SK-N-SH (cell line): ENCODE measurements around the gene TAC1. TPM values are rescaled to one million over a fixed set of nuclear protein-coding genes. Genes with fewer than 3 reads are reported as not detected.

Experiments
- CTCF ChIA-PET: fragments of 300-600, 350-600 bp; formaldehyde crosslinking; extraction: SDS; loops from one replicate; lab custom pipeline; 2021; lab: Yijun Ruan, JAX
- POLR2A ChIA-PET: fragments of 350-600 bp; sonication (Branson Sonifier 250); formaldehyde crosslinking; extraction: SDS; loops from one replicate; lab custom pipeline; 2020; ENCODE audit warnings: antibody characterized with exemption, inconsistent platforms; lab: Yijun Ruan, JAX
- DNase-seq: peaks from one replicate; pipeline ENCODE4 v3.0.0; 2012
- H2AFZ ChIP-seq: fragments of 200-600 bp; sonication (generic); 2 replicates; pipeline ENCODE4 v1.8.1; 2016; ENCODE audit warnings: antibody characterized with exemption, mild to moderate bottlenecking, low read depth
- H3F3A ChIP-seq: fragments of 200-600 bp; sonication (generic); replicated peaks from 2 replicates; pipeline ENCODE3; 2016; ENCODE audit warnings: antibody characterized with exemption, mild to moderate bottlenecking; ENCODE audit not compliant: insufficient read depth
- H3K27ac ChIP-seq, 2 experiments: fragments of 200-500 bp in 1 of 2; fragments of 200-600 bp in 1 of 2; sonication (Bioruptor generic) in 1 of 2; sonication (generic), shearing (Covaris generic) in 1 of 2; 2 replicates each; pipeline versions ENCODE4 v1.5.1 to v1.6.1; 2014 to 2016; ENCODE audit warnings: low read depth in 2 of 2, inconsistent platforms in 1 of 2, low read length in 1 of 2, mild to moderate bottlenecking in 1 of 2, mixed read lengths in 1 of 2
- H3K27me3 ChIP-seq: fragments of 200-600 bp; sonication (generic), shearing (Covaris generic); 2 replicates; pipeline ENCODE4 v1.6.1; 2016; ENCODE audit warnings: mixed run types; ENCODE audit not compliant: insufficient read depth
- H3K36me3 ChIP-seq, 2 experiments: fragments of 200-500 bp in 1 of 2; fragments of 200-600 bp in 1 of 2; sonication (Bioruptor generic) in 1 of 2; sonication (generic) in 1 of 2; replicated peaks in 1 of 2; 2 replicates each; pipeline versions ENCODE3 to v1.5.1; 2014 to 2016; ENCODE audit warnings: low read length in 1 of 2, mild to moderate bottlenecking in 1 of 2; ENCODE audit not compliant: insufficient read depth in 2 of 2, control insufficient read depth in 1 of 2
- H3K4me1 ChIP-seq, 2 experiments: fragments of 200-500 bp in 1 of 2; fragments of 200-600 bp in 1 of 2; sonication (Bioruptor generic) in 1 of 2; sonication (generic), shearing (Covaris generic) in 1 of 2; 2 replicates each; pipeline versions ENCODE4 v1.5.1 to v1.6.1; 2014 to 2016; ENCODE audit warnings: low read depth in 1 of 2, low read length in 1 of 2, mixed run types in 1 of 2; ENCODE audit not compliant: insufficient read depth in 2 of 2, control insufficient read depth in 1 of 2
- H3K4me2 ChIP-seq: fragments of 200-600 bp; sonication (generic), shearing (Covaris generic); 2 replicates; pipeline ENCODE4 v1.6.1; 2017; ENCODE audit warnings: mixed run types
- H3K4me3 ChIP-seq, 2 experiments: fragments of 200-500 bp in 1 of 2; fragments of 200-600 bp in 1 of 2; sonication (Bioruptor generic) in 1 of 2; sonication (generic), shearing (Covaris generic) in 1 of 2; 2 replicates each; pipeline versions ENCODE4 v1.5.1 to v1.8.1; 2014 to 2016; ENCODE audit warnings: low read depth in 2 of 2, inconsistent platforms in 1 of 2, low read length in 1 of 2, mild to moderate bottlenecking in 1 of 2, mixed read lengths in 1 of 2, moderate library complexity in 1 of 2
- H3K79me2 ChIP-seq: fragments of 200-600 bp; sonication (generic); 2 replicates; pipeline ENCODE4 v1.8.1; 2017; ENCODE audit warnings: mild to moderate bottlenecking; ENCODE audit not compliant: insufficient read depth
- H3K9ac ChIP-seq: fragments of 200-600 bp; sonication (generic); 2 replicates; pipeline ENCODE4 v1.6.1; 2017; ENCODE audit warnings: mixed run types
- H3K9me2 ChIP-seq: fragments of 200-600 bp; sonication (generic); 2 replicates; pipeline ENCODE4 v1.6.1; 2017; ENCODE audit warnings: mixed run types
- H3K9me3 ChIP-seq: fragments of 200-600 bp; sonication (generic); 2 replicates; pipeline ENCODE4 v1.6.1; 2017; ENCODE audit warnings: mixed run types, mild to moderate bottlenecking, moderate library complexity
- H4K20me1 ChIP-seq: fragments of 200-600 bp; sonication (generic); 2 replicates; pipeline ENCODE4 v1.6.1; 2017; ENCODE audit warnings: mild to moderate bottlenecking, mixed run types; ENCODE audit not compliant: insufficient read depth
- CTCF ChIP-seq: fragments of 200-600 bp; sonication (generic); IDR thresholded peaks from 2 replicates; pipeline ENCODE4 v1.6.1; 2017; ENCODE audit warnings: antibody characterized with exemption, mild to moderate bottlenecking, moderate library complexity
- EZH2phosphoT487 ChIP-seq: fragments of 200-600 bp; sonication (generic); IDR thresholded peaks from 2 replicates; pipeline ENCODE4 v1.6.1; 2017; ENCODE audit warnings: low read depth, mixed run types, mild to moderate bottlenecking, antibody characterized with exemption, moderate library complexity, borderline replicate concordance
- FOSL2 ChIP-seq: IDR thresholded peaks from 2 replicates; pipeline ENCODE4 v1.4.0; 2012; ENCODE audit warnings: low read depth, mild to moderate bottlenecking, moderate library complexity, borderline replicate concordance
- FOXM1 ChIP-seq: IDR thresholded peaks from 2 replicates; pipeline ENCODE4 v1.4.0; 2012; ENCODE audit warnings: low read depth, mild to moderate bottlenecking
- IRF3 ChIP-seq: fragments of 150-350 bp; IDR thresholded peaks from 2 replicates; pipeline ENCODE4 v1.6.1; 2016; ENCODE audit warnings: mild to moderate bottlenecking, low read depth, low read length
- MAX ChIP-seq: IDR thresholded peaks from 2 replicates; pipeline ENCODE4 v1.4.0; 2012; ENCODE audit warnings: low read depth
- NRF1 ChIP-seq: IDR thresholded peaks from 2 replicates; pipeline ENCODE4 v1.6.1; 2012; ENCODE audit warnings: low read depth, mild to moderate bottlenecking, low read length
- RAD21 ChIP-seq: IDR thresholded peaks from 2 replicates; pipeline ENCODE4 v1.6.1; 2012; ENCODE audit warnings: mild to moderate bottlenecking, low read length
- RCOR1 ChIP-seq: fragments of 150-350 bp; IDR thresholded peaks from 2 replicates; pipeline ENCODE4 v1.6.1; 2017; ENCODE audit warnings: antibody characterized with exemption, low read length
- REST ChIP-seq: IDR thresholded peaks from 2 replicates; pipeline ENCODE4 v1.6.1; 2012; ENCODE audit warnings: mild to moderate bottlenecking, low read depth, low read length, moderate library complexity
- RXRA ChIP-seq: IDR thresholded peaks from 2 replicates; pipeline ENCODE4 v1.4.0; 2012; ENCODE audit warnings: low read depth, mild to moderate bottlenecking, borderline replicate concordance
- TCF12 ChIP-seq: IDR thresholded peaks from 2 replicates; pipeline ENCODE4 v1.4.0; 2012
- USF2 ChIP-seq: fragments of 150-350 bp; IDR thresholded peaks from 2 replicates; pipeline ENCODE4 v1.6.1; 2017; ENCODE audit warnings: antibody characterized with exemption, low read length, low read depth, borderline replicate concordance
- ZBTB33 ChIP-seq: IDR thresholded peaks from 2 replicates; pipeline ENCODE4 v1.4.0; 2012; ENCODE audit warnings: low read depth, borderline replicate concordance
- WGBS: methylation state at CpG from one replicate; pipeline ENCODE4 v1.1.6; 2017; ENCODE audit warnings: low lambda C conversion rate; 5-methylcytosine and 5-hydroxymethylcytosine counted together
- polyA plus RNA-seq, 3 experiments: library from polyadenylated mRNA; depleted of rRNA; stranded (reverse); fragments of >200 nt; gene quantifications; 2 replicates each; pipeline ENCODE4 v1.2.3, GENCODE V29; 2012

Gene TAC1
- polyA plus RNA-seq, 1 of the 3 experiments (the other 2 are of a cell fraction) = not detected

GRCh38 chr7:97735075-97735474 lies 3.2 kb downstream of the TAC1 start:
- peaks cover 42% of the 10 kb centered on the region for H3K27me3 ChIP-seq
- no peaks in the 10 kb centered on the region; the same call in 1 of the 2 replicates for H3K9me3 ChIP-seq
- WGBS = 6% methylated on average over 3 of the region's 3 CpGs
- H3K9me2 ChIP-seq = no peaks in the 10 kb centered on the region
- DNase-seq = no peak
- no peak overlapping the region for H3K4me2 ChIP-seq
- no peak overlapping the region for H3K9ac ChIP-seq
- H3K79me2 ChIP-seq = no peaks in the 10 kb centered on the region
- no peak overlapping the region for H2AFZ ChIP-seq
- ChIA-PET POLR2A (no interaction called here), CTCF (interaction anchor here (1.1 kb wide), 1 partner anchor 19 kb away, joined by 3 read pairs; no protein-coding TSS in a partner anchor)
- H4K20me1 ChIP-seq = no peaks in the 10 kb centered on the region
- H3K36me3 ChIP-seq = no peaks in the 10 kb centered on the region
- no peak for TF ChIP-seq RCOR1
- TF ChIP-seq MAX = no peak
- no peak for TF ChIP-seq FOSL2
- TF ChIP-seq ZBTB33 = no peak
- no peak for TF ChIP-seq NRF1
- no peak for TF ChIP-seq TCF12
- TF ChIP-seq FOXM1 = no peak
- TF ChIP-seq IRF3 = no peak
- TF ChIP-seq USF2 = no peak
- no peak for TF ChIP-seq RAD21
- TF ChIP-seq REST = no peak
- no peak for TF ChIP-seq RXRA
- TF ChIP-seq EZH2phosphoT487 = no peak
- TF ChIP-seq CTCF = no peak
- H3F3A ChIP-seq = no peaks in the 10 kb centered on the region
- no peak overlapping the region for H3K27ac ChIP-seq
- peaks cover 0 to 4% of the 10 kb centered on the region in 2 experiments; a peak in 1 of 4 replicates for H3K4me1 ChIP-seq
- no peak overlapping the region for H3K4me3 ChIP-seq
